Neural progenitor cell (in vitro differentiated cells): ENCODE results near the gene TLCD1. TPM values are rescaled to one million over a fixed set of nuclear protein-coding genes. Genes with fewer than 3 reads are reported as not detected.

Source experiments
- DNase-seq: peaks from one replicate; pipeline ENCODE4 v3.0.0-alpha.2; 2016; ENCODE audit warnings: low spot score
- H2AFZ ChIP-seq: fragments of 200-600 bp; sonication (generic); replicated peaks from 2 replicates; pipeline ENCODE4 v1.6.1; 2016; ENCODE audit warnings: antibody characterized with exemption
- H3F3A ChIP-seq: fragments of 200-600 bp; sonication (generic); 2 replicates; pipeline ENCODE4 v1.6.1; 2016; ENCODE audit warnings: antibody characterized with exemption, low read depth
- H3K27ac ChIP-seq: fragments of 200-600 bp; sonication (generic); 2 replicates; pipeline ENCODE4 v1.5.1; 2016; ENCODE audit warnings: mild to moderate bottlenecking
- H3K27me3 ChIP-seq: fragments of 200-600 bp; sonication (generic); 2 replicates; pipeline ENCODE4 v1.6.1; 2016; ENCODE audit warnings: mild to moderate bottlenecking, moderate library complexity
- H3K36me3 ChIP-seq: fragments of 200-600 bp; sonication (generic); 2 replicates; pipeline ENCODE4 v1.5.1; 2016
- H3K4me1 ChIP-seq: fragments of 200-600 bp; sonication (generic); 2 replicates; pipeline ENCODE4 v1.6.1; 2016; ENCODE audit warnings: mixed run types
- H3K4me2 ChIP-seq: fragments of 200-600 bp; sonication (generic); 2 replicates; pipeline ENCODE4 v1.6.1; 2016
- H3K4me3 ChIP-seq: fragments of 200-600 bp; sonication (generic); 2 replicates; pipeline ENCODE4 v1.5.1; 2016
- H3K79me2 ChIP-seq: fragments of 200-600 bp; sonication (generic); 2 replicates; pipeline ENCODE4 v1.6.1; 2016; ENCODE audit warnings: low read depth
- H3K9ac ChIP-seq: fragments of 200-600 bp; sonication (generic); 2 replicates; pipeline ENCODE4 v1.6.1; 2016
- H3K9me3 ChIP-seq: fragments of 200-600 bp; sonication (generic); 2 replicates; pipeline ENCODE4 v1.5.1; 2016; ENCODE audit warnings: low read depth
- H4K20me1 ChIP-seq: fragments of 200-600 bp; sonication (generic); 2 replicates; pipeline ENCODE4 v1.6.1; 2016; ENCODE audit warnings: low read depth
- H3K27ac Mint-ChIP-seq: 3 replicates; pipeline ENCODE4 v1.8.0; 2021; ENCODE audit warnings: mixed read lengths
- H3K27me3 Mint-ChIP-seq: 2 replicates; pipeline ENCODE4 v1.8.0; 2022; ENCODE audit warnings: low read depth, mild to moderate bottlenecking, inconsistent platforms, moderate library complexity, mixed read lengths; ENCODE audit not compliant: insufficient read depth
- H3K36me3 Mint-ChIP-seq: 3 replicates; pipeline ENCODE4 v1.8.0; 2021; ENCODE audit warnings: mixed read lengths
- H3K4me1 Mint-ChIP-seq: 3 replicates; pipeline ENCODE4 v1.8.0; 2021; ENCODE audit warnings: mixed read lengths
- H3K4me3 Mint-ChIP-seq: 3 replicates; pipeline ENCODE4 v1.8.0; 2021; ENCODE audit warnings: mild to moderate bottlenecking, moderate library complexity, mixed read lengths
- H3K9me3 Mint-ChIP-seq: 3 replicates; pipeline ENCODE4 v1.8.0; 2020; ENCODE audit warnings: mixed read lengths
- CTCF ChIP-seq: fragments of 200-600 bp; sonication (generic); IDR thresholded peaks from 2 replicates; pipeline ENCODE4 v1.5.1; 2017; ENCODE audit warnings: antibody characterized with exemption, mild to moderate bottlenecking
- EZH2 ChIP-seq: fragments of 200-600 bp; sonication (generic); IDR thresholded peaks from 2 replicates; pipeline ENCODE4 v1.6.1; 2017; ENCODE audit warnings: antibody characterized with exemption, mild to moderate bottlenecking, moderate library complexity
- EZH2phosphoT487 ChIP-seq: fragments of 200-600 bp; sonication (generic); IDR thresholded peaks from 2 replicates; pipeline ENCODE4 v1.6.1; 2017; ENCODE audit warnings: antibody characterized with exemption
- total RNA-seq: library from RNA; depleted of rRNA; stranded (reverse); fragments of >200 nt; gene quantifications from 2 replicates; pipeline ENCODE4 v1.2.3, GENCODE V29; 2015; ENCODE audit warnings: low replicate concordance

Gene TLCD1
- total RNA-seq, 1 donor from 2014 or later = 13.4 TPM

GRCh38 chr17:28747801-28748750 lies 22.0 kb upstream of the TLCD1 start:
- H3K4me2 ChIP-seq = no peak overlapping the region
- peaks cover 7% of the 10 kb centered on the region for H3K36me3 ChIP-seq
- H3K9me3 Mint-ChIP-seq = no peaks in the 10 kb centered on the region
- peaks cover 2% of the 10 kb centered on the region for H3K27me3 Mint-ChIP-seq
- peaks cover 16% of the 10 kb centered on the region for H3K4me1 ChIP-seq
- peaks cover 9% of the 10 kb centered on the region for H3K36me3 Mint-ChIP-seq
- H3K27me3 ChIP-seq = no peaks in the 10 kb centered on the region
- H3K9me3 ChIP-seq = no peaks in the 10 kb centered on the region
- peaks cover 68% of the 10 kb centered on the region for H4K20me1 ChIP-seq
- H3K4me1 Mint-ChIP-seq = peaks cover 29% of the 10 kb centered on the region
- H2AFZ ChIP-seq = no peak overlapping the region
- no peak overlapping the region for H3K27ac ChIP-seq
- no peak overlapping the region for H3K27ac Mint-ChIP-seq
- peak overlapping the region; percentile 62 for H3K4me3 Mint-ChIP-seq
- H3K79me2 ChIP-seq = peaks cover 57% of the 10 kb centered on the region
- H3F3A ChIP-seq = peaks cover 90% of the 10 kb centered on the region
- TF ChIP-seq EZH2 = no peak
- no peak for TF ChIP-seq EZH2phosphoT487
- TF ChIP-seq CTCF = no peak
- DNase-seq = no peak
- H3K4me3 ChIP-seq = no peak overlapping the region
- H3K9ac ChIP-seq = no peak overlapping the region

- peaks cover 57% of the 10 kb centered on the region for H3K79me2 ChIP-seq
- no peak for TF ChIP-seq EZH2
- no peak for TF ChIP-seq CTCF
- TF ChIP-seq EZH2phosphoT487 = no peak
Measured at GRCh38 chr17:28747051-28747691, 21.1 kb upstream of the TLCD1 start.

GRCh38 chr17:28746611-28747050 lies 20.6 kb upstream of the TLCD1 start:
- H3K36me3 Mint-ChIP-seq = peaks cover 4% of the 10 kb centered on the region
- Histone ChIP-seq H3K27me3 (no peaks in the 10 kb centered on the region), H4K20me1 (peaks cover 67% of the 10 kb centered on the region), H3F3A (peaks cover 82% of the 10 kb centered on the region), H3K9me3 (no peaks in the 10 kb centered on the region), H2AFZ (no peak overlapping the region), H3K9ac (no peak overlapping the region), H3K79me2 (peaks cover 55% of the 10 kb centered on the region), H3K4me1 (peaks cover 16% of the 10 kb centered on the region), H3K4me3 (peak overlapping the region; percentile 78), H3K27ac (peak overlapping the region; percentile 41), H3K36me3 (peaks cover 7% of the 10 kb centered on the region), H3K4me2 (peak overlapping the region; percentile 88)
- peaks cover 31% of the 10 kb centered on the region for H3K4me1 Mint-ChIP-seq
- H3K4me3 Mint-ChIP-seq = peak overlapping the region; percentile 91
- peak overlapping the region; percentile 89 for H3K27ac Mint-ChIP-seq
- H3K27me3 Mint-ChIP-seq = peaks cover 4% of the 10 kb centered on the region
- TF ChIP-seq CTCF (no peak), EZH2 (no peak), EZH2phosphoT487 (no peak)
- peak; percentile 63 for DNase-seq
- no peaks in the 10 kb centered on the region for H3K9me3 Mint-ChIP-seq

More at GRCh38 chr17:28747051-28747691, 21.1 kb upstream of the TLCD1 start:
- Histone ChIP-seq H3K4me2 (peak overlapping the region; percentile 88), H3F3A (peaks cover 88% of the 10 kb centered on the region), H3K27me3 (no peaks in the 10 kb centered on the region), H4K20me1 (peaks cover 68% of the 10 kb centered on the region), H3K27ac (peak overlapping the region; percentile 41), H2AFZ (no peak overlapping the region), H3K4me1 (peaks cover 16% of the 10 kb centered on the region), H3K4me3 (peak overlapping the region; percentile 78), H3K36me3 (peaks cover 7% of the 10 kb centered on the region), H3K9me3 (no peaks in the 10 kb centered on the region), H3K9ac (no peak overlapping the region)
- H3K36me3 Mint-ChIP-seq = peaks cover 4% of the 10 kb centered on the region
- no peak overlapping the region for H3K27ac Mint-ChIP-seq
- peaks cover 31% of the 10 kb centered on the region for H3K4me1 Mint-ChIP-seq
- no peak overlapping the region for H3K4me3 Mint-ChIP-seq
- peaks cover 4% of the 10 kb centered on the region for H3K27me3 Mint-ChIP-seq
- H3K9me3 Mint-ChIP-seq = no peaks in the 10 kb centered on the region
- DNase-seq = no peak
